ENCODE data around the gene PCNX3.

DNA sequence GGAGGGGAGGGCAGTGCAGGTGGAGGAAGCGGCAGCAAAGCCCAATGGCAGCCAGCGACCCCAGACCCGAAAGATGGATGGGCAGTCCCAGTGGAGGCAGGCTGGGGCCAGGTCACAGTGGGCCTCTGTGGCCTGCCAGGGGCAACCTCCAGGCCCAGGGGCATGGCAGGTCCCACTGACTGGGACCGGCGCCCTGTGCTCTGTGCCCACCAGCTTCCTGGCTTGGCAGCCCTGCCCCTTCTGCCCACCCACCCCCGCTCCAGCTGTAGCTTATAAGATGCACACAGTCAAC lies 15.7 kb upstream of the PCNX3 start:
- TF ChIP-seq CTCF (IDR thresholded peaks at IDR 0.05 in 2 of 3, conservative IDR thresholded peaks at IDR 0.05 in 1 of 3; ENCODE audit: borderline replicate concordance in 1 of 3, insufficient read depth in 1 of 3, low read depth in 2 of 3, low read length in 2 of 3) = no peak
- TF ChIP-seq EGR1 (IDR thresholded peaks at IDR 0.05; ENCODE audit: low read depth) = no peak
- no peak for TF ChIP-seq ZFX (IDR thresholded peaks at IDR 0.05)
- no peak for TF ChIP-seq ZNF274 (IDR thresholded peaks at IDR 0.05; ENCODE audit: low read depth, low read length)
- TF ChIP-seq, protein P1, sequence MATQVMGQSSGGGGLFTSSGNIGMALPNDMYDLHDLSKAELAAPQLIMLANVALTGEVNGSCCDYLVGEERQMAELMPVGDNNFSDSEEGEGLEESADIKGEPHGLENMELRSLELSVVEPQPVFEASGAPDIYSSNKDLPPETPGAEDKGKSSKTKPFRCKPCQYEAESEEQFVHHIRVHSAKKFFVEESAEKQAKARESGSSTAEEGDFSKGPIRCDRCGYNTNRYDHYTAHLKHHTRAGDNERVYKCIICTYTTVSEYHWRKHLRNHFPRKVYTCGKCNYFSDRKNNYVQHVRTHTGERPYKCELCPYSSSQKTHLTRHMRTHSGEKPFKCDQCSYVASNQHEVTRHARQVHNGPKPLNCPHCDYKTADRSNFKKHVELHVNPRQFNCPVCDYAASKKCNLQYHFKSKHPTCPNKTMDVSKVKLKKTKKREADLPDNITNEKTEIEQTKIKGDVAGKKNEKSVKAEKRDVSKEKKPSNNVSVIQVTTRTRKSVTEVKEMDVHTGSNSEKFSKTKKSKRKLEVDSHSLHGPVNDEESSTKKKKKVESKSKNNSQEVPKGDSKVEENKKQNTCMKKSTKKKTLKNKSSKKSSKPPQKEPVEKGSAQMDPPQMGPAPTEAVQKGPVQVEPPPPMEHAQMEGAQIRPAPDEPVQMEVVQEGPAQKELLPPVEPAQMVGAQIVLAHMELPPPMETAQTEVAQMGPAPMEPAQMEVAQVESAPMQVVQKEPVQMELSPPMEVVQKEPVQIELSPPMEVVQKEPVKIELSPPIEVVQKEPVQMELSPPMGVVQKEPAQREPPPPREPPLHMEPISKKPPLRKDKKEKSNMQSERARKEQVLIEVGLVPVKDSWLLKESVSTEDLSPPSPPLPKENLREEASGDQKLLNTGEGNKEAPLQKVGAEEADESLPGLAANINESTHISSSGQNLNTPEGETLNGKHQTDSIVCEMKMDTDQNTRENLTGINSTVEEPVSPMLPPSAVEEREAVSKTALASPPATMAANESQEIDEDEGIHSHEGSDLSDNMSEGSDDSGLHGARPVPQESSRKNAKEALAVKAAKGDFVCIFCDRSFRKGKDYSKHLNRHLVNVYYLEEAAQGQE (IDR thresholded peaks at IDR 0.05; ENCODE audit: low read depth) = no peak
- TF ChIP-seq ELF1 (IDR thresholded peaks at IDR 0.05; ENCODE audit: borderline replicate concordance, low read depth) = no peak

All from HCT116 (cell line).